ENCODE measurements around the gene RNF157.
A peak's percentile ranks its signal among the peaks of the same experiment; 100 is the strongest.

RNF157 gene

DNA sequence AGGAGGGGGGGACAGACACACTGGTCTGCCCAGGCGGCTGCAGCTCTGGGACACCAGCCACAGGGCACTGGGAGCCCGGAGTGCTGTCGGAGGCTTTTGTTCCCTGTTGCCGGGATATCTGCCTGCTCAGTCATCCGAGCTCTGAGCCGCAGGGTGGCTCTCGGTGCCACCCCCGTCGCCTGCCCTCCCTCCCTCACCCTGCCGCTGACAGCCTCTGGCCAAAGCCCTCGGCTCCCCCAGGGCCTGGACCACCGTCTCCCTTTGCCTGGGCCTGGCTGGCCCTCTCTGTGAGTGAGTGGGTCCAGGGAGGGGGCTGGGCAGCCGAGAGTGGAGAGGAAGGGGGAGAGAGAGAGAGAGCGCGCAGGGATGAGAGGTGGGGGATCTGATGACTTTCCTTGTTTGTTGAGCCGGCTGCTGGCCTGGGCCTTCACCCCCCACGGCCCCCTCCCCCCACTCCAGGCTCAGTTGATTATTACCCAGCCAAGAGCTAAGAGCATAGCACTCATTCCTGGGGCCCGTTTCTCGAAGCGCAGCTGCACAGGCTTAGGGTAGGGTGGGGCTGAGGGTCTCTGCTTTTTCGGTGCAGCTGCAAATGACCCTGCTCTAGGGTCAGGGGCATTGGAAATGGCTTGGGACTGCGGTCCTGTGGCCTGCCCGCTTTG is 101.9 kb downstream of the RNF157 start:
- DNase-seq = peak; percentile 45

DNA sequence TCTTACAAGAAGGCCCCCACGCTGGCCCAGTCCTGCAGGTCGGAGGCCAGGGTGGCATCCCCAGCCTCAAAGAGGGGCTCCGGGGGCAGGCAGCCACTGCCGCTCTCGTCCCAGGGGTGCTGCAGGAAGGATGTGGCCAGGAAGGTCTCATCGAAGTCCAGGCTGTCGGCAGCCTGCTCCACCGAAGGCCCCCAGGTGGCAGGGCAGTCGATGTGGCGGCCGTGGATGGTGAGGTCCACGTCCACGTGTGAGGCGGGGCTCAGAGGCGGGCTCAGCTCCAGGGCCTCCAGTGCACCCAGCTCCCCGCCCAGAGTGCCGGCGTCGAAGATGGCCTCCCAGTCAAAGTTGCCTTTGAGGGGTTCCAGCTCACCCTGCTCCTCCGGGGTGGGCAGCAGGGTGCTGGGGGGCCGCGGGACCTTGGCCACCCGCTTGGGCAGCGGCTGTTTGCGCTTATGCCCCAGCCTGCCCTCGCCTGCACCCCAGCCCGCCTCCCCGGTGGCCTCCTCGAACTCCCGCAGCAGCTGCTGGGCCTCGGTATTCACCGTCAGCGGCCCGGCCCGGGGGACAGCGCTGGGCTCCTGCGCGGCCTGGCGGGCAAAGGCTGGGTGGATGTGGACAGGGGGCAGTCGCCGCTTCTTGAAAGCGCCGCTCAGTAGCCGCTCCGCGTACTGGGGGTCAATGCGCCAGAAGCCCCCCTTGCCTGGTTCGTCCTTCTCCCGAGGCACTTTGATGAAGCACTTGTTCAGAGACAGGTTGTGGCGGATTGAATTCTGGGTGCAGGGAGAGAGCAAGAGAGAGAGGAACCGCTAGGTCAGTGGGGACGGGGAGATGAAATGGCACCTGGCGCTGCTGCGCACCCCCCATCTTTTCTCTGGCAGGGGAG is 102.7 kb downstream of the RNF157 start:
- no peak for DNase-seq

DNA sequence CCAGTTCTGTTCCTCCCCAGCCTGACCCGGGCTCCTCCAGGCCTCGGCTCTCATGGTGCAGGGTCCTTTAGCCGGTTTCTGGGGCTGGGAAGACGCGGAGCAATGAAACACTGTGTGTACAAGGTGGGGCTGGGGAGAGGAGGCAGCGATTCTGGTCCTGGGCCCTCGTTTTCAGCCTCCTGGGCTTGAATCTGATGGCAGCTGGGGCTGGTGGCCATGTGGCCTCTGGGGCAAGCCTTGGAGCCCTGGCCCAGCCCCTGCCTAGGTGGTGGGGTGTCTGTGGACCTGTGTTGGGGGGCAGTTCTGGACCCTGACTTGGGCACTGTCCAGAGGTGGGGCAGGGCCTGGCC is 103.3 kb downstream of the RNF157 start:
- no peak for DNase-seq

DNA sequence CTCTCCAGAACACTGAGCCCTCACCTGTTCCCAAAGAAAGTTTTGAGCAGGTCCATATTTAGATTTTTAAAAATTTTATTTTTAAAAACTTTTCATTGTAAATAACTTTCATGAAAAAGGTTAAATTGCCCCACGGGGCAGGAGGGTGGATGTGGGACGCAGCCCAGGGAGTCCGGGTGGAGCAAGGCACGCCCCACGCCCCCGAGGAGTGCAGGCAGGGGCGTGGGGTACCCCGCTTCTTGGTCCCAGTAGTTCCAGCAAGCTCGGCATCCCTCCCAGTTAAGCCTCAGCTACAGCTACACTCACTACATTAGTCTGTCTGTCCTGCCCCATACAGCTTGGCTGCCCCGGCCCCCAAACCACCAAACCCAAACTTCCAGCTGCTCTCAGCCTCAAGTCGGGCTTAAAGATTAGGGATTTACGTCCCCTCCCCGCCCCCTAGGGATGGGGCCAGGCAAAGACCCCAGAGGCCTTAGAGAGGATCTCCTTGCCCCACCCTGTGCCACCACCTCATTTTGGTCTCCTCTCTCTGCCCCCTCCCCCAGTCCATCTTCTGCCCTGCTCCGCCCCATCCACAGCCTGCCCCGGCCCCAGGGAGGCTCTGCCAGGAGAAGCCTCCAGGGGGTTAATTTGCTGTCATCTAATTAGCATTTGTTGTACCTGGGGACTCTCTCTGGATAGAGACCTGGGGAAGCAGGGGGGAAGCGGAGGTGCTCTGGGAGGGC is 103.9 kb downstream of the RNF157 start:
- DNase-seq = no peak

DNA sequence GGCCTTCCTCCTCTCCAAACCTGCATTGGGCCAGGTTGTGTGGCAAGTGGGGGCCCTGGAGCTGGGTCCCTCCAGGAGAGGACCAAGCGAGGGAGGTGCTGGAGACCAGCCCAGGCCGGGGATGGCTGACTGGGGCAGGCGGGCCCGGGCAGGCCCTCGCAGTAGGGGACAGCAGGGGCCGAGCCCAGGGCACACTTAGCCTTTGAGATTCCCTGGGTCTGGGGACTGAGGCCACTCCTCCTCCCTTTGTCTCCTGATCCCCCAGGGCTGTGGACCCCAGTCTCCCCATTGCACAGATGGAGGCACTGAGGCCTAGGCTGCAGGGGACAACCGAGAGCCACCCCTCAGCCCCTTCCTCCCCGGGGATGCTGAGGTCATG is 104.5 kb downstream of the RNF157 start:
- no peak for DNase-seq

DNA sequence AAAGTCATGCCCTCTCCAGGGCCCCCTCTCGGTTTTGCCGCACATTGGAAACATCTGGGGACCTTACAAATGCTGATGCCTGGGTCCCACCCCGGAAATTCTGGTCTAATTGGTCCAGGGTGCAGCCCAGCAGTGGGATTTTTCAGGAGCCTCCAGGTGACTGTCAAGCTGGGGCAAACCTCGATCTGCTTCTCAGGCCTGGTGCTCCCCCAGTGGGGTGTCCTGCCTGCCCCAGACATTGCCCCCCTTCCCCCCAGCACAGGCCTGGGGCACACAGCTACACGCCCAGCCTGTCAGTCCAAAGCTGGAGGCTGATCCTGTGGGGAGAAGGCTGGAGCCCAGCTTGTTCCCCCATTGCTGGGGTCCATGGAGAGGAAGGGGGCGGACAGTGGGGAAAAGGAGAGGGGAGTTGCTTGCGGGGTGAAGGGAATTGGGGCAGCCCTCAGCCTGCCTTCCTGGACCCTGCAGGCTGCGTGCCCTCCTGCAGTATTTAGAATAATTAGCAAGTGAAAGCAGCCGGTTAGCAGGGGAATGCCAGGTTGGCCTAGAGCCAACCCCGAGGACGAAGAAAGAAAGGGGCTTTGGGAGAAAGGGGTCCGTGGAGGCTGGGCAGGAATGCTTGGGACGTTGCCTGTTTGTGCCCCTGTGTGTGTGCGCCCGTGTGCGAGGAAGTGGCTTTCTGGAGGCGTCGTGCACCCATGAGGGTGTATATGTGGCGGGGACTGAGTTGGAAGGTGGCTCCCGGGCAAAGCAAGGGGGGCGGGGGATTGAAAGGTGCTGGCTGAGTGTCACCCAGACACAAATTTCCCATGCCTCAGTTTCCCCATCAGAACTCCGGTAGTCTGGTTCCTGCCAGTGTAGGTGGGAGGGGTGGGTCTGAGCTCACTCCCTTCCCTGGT is 105.1 kb downstream of the RNF157 start:
- DNase-seq = no peak

DNA sequence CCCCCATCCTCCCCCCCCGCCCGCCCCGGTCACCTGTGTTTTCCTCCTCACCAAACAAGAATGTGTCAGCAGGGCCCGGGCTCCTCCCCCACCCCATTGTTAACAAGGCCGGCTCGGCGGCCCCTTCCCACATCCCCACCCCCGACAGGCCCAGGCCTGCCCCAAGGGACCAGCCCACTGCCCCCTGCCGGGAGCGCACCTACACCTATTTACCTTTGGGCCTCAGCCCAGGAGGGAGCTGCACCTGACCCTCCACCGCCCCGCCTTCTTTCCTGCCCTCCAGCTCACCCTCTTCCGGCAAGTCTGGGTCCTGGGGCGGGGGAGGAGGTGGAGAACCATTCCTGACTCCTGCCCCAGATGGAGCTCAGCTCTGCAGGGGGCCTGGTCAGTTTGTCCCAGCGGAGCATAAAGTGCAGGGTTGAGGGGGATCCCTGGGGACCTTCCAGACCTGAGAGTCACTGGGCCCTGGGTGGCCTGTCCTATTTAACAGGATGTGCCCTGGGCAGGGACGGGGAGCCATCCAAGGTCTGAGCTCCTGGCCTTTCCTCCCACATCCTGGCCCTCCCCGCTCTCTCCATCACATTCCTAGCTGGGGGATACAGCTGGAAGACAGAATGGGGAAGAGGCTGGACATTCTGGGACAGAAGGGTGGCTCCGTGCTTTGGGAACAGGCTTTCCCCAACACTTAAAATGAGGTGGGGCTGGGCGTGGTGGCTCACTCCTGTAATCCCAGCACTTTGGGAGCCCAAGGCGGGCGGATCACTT is 107.5 kb downstream of the RNF157 start:
- no peak for DNase-seq

DNA sequence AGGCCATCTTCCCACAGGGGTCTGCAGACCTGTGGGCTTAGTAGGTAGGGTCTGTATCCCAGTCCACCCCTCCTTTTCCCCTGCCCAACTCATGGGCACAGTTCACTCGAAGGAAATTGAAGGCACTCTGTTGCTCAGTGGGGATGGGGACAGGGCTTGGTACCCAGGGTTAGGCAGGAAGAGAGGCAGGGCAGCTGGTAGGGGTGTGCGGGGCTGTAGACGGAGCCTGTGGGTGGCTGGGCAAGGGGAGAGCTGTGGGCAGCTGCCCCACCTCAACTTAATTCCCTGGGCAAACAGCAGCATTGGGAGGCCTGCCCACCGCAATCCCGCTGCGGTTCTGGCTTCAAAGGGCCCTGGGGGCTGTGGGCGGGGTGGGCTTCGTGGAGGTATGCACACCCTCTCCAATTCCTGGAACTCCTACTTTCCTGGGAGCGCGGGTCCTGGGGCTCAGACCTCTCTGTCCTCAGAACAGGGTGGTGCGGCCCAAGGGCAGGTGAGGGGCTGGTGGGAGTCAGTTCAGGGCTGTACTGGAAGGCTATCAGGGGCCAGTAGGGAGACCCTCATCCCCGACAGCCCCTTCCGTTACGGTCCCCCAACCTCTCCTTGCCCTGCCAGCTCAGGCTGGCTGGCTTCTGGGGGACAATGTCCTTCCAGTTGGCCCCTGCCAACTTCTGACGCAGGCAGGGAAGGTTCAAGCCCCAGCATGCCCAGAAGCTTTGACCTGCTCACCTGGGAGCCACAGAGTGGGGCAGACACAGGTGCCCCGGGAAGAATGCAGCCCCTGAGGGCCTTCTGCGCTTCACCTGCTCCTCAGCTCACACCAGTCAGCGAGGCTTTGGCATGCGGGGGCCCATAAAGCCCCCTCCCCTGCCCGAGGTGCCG is 108.4 kb downstream of the RNF157 start:
- DNase-seq = no peak

DNA sequence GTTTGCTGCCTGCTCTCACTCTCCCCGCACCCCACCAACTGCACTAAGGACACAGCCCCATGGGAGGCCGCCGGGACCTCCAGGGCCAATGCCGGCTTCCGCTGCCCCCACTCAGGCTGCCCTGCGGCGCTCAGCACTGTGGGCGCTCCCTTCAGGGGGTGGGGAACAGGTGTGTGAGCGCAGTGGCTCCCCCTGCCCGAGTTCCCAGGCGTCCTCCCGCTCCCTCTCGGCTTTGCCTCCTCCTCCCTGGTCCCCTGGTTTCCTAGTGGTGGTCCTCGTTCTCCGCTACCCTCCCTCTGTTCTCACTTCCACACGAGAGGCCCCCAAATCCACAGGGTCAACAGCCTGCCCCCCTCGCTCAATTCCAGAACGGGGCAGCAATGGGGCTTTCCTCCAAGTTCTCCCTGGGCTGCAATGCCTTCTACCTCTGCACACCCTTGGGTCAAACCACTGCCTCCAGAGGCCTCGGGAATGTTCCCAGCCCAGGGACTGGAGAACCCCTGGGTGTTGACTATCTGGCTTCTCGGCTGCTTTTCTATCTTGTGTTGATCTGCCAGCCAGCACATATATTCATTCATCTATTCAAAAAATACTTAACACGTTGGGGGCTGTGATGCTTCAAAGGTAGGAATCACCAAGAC is 109.1 kb downstream of the RNF157 start:
- no peak for DNase-seq

DNA sequence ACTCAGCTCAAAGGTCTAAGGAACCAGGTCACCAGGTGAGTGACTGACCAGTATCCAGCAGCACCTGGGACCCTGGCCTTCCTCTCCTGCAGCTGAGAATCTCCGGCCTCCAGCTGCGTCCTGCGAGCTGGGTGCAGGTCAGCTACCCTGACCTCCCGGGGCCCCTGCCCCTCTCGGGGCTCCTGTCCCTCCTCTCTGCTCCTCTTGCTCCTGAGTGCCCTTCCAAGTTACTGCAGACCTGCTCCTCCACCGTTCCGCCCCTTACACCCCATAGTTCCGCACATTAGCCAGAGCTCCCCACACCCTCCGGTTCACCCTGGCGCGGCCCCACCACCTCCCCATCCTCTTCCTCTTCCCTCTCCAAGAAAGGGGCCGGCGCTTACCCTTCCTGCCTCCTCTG is 109.8 kb downstream of the RNF157 start:
- no peak for DNase-seq

DNA sequence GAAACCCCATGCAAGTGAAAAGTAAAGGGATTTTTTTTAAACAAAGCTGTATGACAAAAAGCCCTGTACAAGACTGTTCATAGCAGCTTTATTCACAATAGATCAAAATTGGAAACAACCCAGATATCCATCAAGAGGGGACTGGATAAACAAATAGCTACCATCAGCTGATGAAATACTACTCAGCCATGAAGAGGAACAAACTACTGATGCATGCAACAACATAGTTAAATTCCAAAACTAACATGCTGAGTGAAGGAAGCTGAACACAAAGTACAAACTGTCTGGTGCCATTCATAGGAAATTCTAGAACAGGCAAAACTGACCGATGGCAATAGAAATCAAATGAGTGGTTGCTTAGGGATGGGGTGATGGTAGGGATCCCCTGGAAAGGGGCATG is 114.4 kb downstream of the RNF157 start:
- no peak for DNase-seq

DNA sequence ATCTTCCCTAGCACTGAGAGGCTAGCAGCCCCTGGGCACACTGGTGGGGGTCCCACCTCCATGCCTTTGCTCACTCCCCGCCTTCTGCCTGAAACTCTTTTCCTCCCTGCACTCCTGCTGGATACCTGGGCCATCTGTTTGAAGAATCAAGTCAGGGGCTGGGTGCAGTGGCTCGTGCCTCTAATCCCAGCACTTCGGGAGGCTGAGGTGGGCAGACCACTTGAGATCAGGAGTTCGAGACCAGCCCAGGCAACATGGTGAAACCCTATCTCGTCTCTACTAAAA is 115.0 kb downstream of the RNF157 start:
- no peak for DNase-seq

DNA sequence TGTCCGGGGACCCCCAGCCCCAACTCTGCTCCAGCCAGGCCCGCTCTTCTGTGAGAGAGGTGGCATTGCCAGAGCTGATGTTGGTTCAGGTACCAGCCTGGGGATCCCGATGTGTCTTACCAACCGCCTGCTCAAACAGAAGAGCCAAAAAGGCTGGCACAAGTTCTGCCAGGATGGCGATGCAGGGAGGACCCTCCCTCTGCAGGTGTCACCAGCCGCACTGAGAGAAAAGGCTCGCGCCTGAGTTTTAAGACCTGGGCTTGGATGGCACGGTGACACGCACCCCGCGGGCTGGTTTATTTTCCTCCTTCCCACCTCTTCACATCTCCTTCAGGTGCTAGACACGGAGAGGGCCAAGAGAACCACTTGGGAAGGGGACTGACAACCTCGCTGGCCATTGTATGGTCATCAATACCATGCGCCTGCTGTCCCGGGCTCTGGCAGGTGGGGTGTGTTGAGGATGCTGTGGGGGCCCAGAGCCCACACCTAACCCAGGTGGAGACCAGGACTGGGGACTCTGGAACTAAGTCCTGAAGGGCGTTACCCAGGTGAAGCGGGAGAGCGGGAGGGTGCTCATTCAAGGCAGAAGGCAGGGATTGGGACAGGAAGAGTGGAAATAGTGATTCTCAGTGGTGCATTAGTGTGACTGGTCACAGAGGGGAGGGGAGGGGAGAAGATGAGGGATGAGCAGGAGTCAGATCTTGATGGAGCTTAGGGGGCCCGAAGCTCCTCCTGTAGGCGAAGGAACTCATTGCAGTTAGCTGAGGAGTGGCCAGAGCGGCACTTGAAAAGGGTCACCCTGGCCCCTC is 115.5 kb downstream of the RNF157 start:
- DNase-seq = no peak

DNA sequence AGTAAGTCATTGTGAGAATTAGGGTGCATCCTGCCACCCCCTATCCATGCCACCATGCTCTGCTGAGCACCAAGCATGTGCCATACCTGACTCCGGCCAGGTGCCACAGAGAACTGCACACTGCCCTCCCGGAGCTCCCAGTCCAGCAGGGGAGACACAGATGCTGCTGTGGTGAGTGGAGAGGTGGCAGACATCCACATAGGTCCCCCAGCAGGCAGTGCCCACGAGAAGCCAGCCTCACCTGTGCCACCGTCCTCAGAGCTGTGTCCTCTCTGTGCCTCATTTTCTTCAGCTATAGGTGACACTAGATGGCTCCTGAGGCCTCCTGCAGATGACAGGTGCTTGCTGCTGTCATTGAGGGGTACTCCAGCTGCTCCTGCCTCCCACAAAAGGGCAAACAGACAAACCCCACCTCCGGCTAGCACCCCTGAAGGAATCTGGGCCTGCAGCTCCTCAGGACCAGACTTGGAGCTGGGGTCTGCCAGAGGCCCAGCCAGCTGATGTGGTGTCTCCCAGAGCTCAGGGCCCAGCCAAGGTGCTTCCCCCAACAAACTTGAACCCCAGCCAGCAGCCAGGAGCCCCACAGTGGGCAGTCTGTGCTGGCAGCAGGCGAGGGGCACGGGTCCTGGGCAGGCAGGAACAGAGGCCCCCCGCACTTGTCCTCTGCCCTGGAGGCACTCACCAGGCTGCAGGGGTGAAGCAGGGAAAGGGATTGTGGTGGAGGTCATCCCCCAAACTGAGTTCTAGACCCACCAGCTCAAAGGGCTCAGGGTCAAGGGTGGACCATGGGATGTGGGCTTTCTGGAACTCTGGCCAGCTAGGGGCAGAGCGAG is 116.3 kb downstream of the RNF157 start:
- no peak for DNase-seq

DNA sequence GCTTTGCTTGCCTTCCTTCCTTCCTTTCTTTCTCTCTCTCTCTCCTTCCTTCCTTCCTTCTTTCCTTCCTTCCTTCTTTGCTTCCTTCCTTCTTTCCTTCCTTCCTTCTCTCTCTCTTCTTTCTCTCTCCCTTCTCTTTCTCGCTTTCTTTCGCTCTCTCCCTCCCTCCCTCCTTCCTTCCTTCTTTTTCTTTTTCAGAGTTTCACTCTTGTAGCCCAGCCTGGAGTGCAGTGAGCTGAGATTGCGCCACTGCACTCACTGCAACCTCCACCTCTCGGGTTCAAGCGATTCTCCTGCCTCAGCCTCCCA is 117.1 kb downstream of the RNF157 start:
- no peak for DNase-seq

DNA sequence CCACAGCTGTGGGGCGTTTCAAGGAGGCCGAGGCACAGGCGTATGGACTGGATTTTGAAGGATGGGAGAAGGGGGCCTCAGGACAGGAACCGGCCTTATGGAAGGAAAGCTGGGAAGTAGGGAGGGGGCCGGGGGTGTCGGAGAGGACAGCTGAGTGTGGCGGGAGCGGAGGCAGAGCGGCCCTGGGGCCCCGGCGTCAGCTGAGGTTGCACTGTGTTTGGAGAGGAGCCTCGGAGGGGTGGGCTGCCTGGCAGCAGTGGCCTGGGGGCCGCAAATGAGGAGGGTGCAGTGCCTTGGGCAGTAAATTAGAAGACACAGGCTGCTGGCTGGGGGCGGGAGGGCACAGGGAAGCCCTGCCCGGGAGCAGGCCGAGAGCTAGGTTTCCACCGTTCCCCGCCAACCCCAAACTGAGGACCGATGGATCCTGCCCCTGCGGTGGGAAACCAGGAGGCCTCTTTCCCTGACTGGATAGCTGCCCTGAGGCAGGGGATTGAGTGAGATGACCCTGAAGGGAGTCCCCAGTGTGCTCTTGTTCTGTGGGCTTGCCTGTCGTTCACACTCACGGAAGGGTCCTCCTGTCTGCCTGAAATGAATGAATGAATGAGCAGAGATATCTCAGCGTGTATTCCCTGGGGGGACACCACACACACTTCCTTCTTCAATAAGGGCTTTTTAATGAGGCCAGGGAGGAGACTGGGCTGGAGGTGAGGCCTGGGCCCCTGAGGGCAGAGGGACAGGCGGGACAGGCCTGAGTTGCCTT is 117.7 kb downstream of the RNF157 start:
- no peak for DNase-seq

DNA sequence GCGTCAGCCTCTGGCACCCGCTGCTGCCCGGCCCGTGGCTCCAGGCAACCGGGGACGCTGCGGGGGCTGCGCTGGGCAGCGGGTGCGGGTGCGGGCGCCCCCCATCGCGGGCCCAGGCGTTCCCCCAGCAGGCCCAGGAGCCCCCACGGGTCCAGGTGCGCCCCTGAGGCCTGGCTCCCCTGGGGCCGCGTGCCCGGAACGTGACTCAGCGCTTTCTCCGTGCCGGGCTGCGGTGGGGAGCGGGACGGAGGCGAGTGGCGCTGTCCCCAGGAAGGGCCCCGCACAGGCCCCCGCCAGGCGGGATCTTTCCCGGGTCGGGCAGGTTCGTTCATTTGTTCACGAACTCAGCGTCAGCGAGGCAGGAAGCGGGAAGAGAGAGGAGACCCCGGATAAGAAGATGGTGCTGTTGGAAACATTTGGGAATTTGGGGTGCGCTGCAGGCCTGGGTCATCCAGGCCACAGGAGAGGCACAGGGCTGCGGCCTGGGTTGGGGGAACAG is 118.3 kb downstream of the RNF157 start:
- no peak for DNase-seq

DNA sequence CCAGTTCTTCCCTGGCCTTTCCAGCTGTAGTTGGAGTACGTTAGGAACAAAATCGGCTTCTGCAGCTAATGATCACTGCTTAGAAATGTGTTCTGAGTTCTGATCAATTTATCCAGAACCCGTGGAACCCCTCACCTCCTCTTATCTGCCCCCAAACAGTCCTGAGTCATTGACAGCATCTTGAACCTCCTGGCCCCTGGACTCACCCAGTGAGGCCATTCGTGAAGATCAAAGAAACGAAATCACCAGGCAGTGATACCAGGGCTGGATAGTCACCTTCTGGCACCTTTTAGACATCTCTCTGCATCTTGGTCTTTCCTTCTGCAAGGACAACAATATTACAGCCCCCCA is 119.7 kb downstream of the RNF157 start:
- no peak for DNase-seq

Data from NCI-H2227 treated with DMSO at 0.1 percent for 48 hours (cell line).